ENCODE data around the gene ROBO4.

ROBO4 gene

GRCh38 chr11:124918950-124919349, 21.3 kb upstream of the ROBO4 start, which contains the start of gene HEPN1:
HEPN1 (plus strand) TSS chr11:124919250.
- DNase-seq (ENCODE audit: low spot score), result no peak

- peak; percentile 9 for DNase-seq (ENCODE audit: low spot score)
Observed at GRCh38 chr11:124917115-124917637, 19.5 kb upstream of the ROBO4 start.

- no peak for DNase-seq (ENCODE audit: low spot score)
Observed at GRCh38 chr11:124916370-124916710, 18.7 kb upstream of the ROBO4 start.

- no peak for DNase-seq (ENCODE audit: low spot score)
Observed at GRCh38 chr11:124915541-124916369, 18.1 kb upstream of the ROBO4 start.

GRCh38 chr11:124902616-124903015, 5.0 kb upstream of the ROBO4 start:
- no peak for DNase-seq (ENCODE audit: low spot score)

- DNase-seq (ENCODE audit: low spot score), result no peak
Observed at GRCh38 chr11:124900464-124900863, 2.8 kb upstream of the ROBO4 start.

- no peak for DNase-seq (ENCODE audit: low spot score)
Observed at GRCh38 chr11:124899383-124900145, 1.9 kb upstream of the ROBO4 start.

GRCh38 chr11:124898711-124899110, 1.0 kb upstream of the ROBO4 start:
- DNase-seq (ENCODE audit: low spot score), result peak; percentile 39

- no peak for DNase-seq (ENCODE audit: low spot score)
Observed at GRCh38 chr11:124898263-124898680, 607 bp upstream of the ROBO4 start.

- no peak for DNase-seq (ENCODE audit: low spot score)
Observed at GRCh38 chr11:124896821-124897391, 759 bp downstream of the ROBO4 start.

GRCh38 chr11:124896071-124896750, 1.5 kb downstream of the ROBO4 start:
- no peak for DNase-seq (ENCODE audit: low spot score)

GRCh38 chr11:124895471-124895971, 2.1 kb downstream of the ROBO4 start:
- DNase-seq (ENCODE audit: low spot score), result no peak

GRCh38 chr11:124894606-124895430, 2.8 kb downstream of the ROBO4 start:
- no peak for DNase-seq (ENCODE audit: low spot score)

- no peak for DNase-seq (ENCODE audit: low spot score)
Observed at GRCh38 chr11:124893781-124894401, 3.8 kb downstream of the ROBO4 start.

GRCh38 chr11:124892750-124893454, 4.8 kb downstream of the ROBO4 start:
- no peak for DNase-seq (ENCODE audit: low spot score)

GRCh38 chr11:124892146-124892545, 5.5 kb downstream of the ROBO4 start:
- no peak for DNase-seq (ENCODE audit: low spot score)

GRCh38 chr11:124891373-124891861, 6.2 kb downstream of the ROBO4 start:
- DNase-seq (ENCODE audit: low spot score), result no peak

GRCh38 chr11:124890683-124891372, 6.8 kb downstream of the ROBO4 start:
- DNase-seq (ENCODE audit: low spot score), result no peak

GRCh38 chr11:124890151-124890550, 7.5 kb downstream of the ROBO4 start:
- DNase-seq (ENCODE audit: low spot score), result no peak

All from cerebellar cortex (tissue), 1 donor.